SK-N-SH treated with all-trans-retinoic acid at 6 μM for 48 hours (cell line): ENCODE data around the gene FRMD8.
"Not testable (repeated sequence)": the region's sequence is repeated elsewhere in the genome, so short reads cannot be mapped to it uniquely, and the experiment has no call there.

Experiments
- ARNTL ChIP-seq: fragments of 450-650 bp; formaldehyde crosslinking; IDR thresholded peaks from 2 replicates; pipeline ENCODE4 v1.5.0; 2020; ENCODE audit warnings: low read depth, mild to moderate bottlenecking, moderate library complexity, borderline replicate concordance
- CSDC2 ChIP-seq: fragments of 250-450 bp; sonication (Bioruptor Pico); IDR thresholded peaks from 2 replicates; pipeline ENCODE4 v1.5.0; 2020; ENCODE audit warnings: mild to moderate bottlenecking, moderate library complexity
- ISL1 ChIP-seq: fragments of 250-450 bp; sonication (Bioruptor Pico); IDR thresholded peaks from 2 replicates; pipeline ENCODE4 v2.1.2; 2022; ENCODE audit warnings: mild to moderate bottlenecking, moderate library complexity
- OSR1 ChIP-seq: fragments of 250-450 bp; sonication (Bioruptor Pico); IDR thresholded peaks from 2 replicates; pipeline ENCODE4 v1.8.0; 2022; ENCODE audit warnings: moderate library complexity, mild to moderate bottlenecking, inconsistent platforms
- PATZ1 ChIP-seq: fragments of 250-450 bp; sonication (Bioruptor Pico); IDR thresholded peaks from 2 replicates; pipeline ENCODE4 v1.8.0; 2020; ENCODE audit warnings: mild to moderate bottlenecking, moderate library complexity, borderline replicate concordance
- SNAI2 ChIP-seq: fragments of 250-450 bp; sonication (Bioruptor Pico); IDR thresholded peaks from 2 replicates; pipeline ENCODE4 v1.5.0; 2020; ENCODE audit warnings: mild to moderate bottlenecking, moderate library complexity
- TCF4 ChIP-seq: fragments of 250-450 bp; sonication (Bioruptor Pico); IDR thresholded peaks from 2 replicates; pipeline ENCODE4 v1.8.0; 2021; ENCODE audit warnings: mild to moderate bottlenecking, moderate library complexity, borderline replicate concordance
- TOX ChIP-seq: fragments of 250-450 bp; sonication (Bioruptor Pico); IDR thresholded peaks from 2 replicates; pipeline ENCODE4 v1.8.0; 2021; ENCODE audit warnings: mild to moderate bottlenecking, moderate library complexity, borderline replicate concordance
- TSHZ2 ChIP-seq: fragments of 250-450 bp; sonication (Bioruptor Pico); IDR thresholded peaks from 2 replicates; pipeline ENCODE4 v1.5.0; 2020; ENCODE audit warnings: mild to moderate bottlenecking, moderate library complexity
- ZC3H10 ChIP-seq: fragments of 250-450 bp; sonication (Bioruptor Pico); IDR thresholded peaks from 2 replicates; pipeline ENCODE4 v1.5.1; 2021; ENCODE audit warnings: mild to moderate bottlenecking, moderate library complexity
- ZFP3 ChIP-seq: fragments of 250-450 bp; sonication (Bioruptor Pico); IDR thresholded peaks from 2 replicates; pipeline ENCODE4 v1.5.0; 2020; ENCODE audit warnings: mild to moderate bottlenecking, moderate library complexity
- ZFP30 ChIP-seq: fragments of 450-650 bp; formaldehyde crosslinking; IDR thresholded peaks from 2 replicates; pipeline ENCODE4 v1.5.0; 2022; ENCODE audit warnings: mild to moderate bottlenecking, moderate library complexity
- ZNF70 ChIP-seq: fragments of 450-650 bp; formaldehyde crosslinking; IDR thresholded peaks from 2 replicates; pipeline ENCODE4 v1.5.0; 2020; ENCODE audit warnings: mild to moderate bottlenecking, moderate library complexity
- ZNF8 ChIP-seq: fragments of 450-650 bp; formaldehyde crosslinking; IDR thresholded peaks from 2 replicates; pipeline ENCODE4 v1.5.0; 2020; ENCODE audit warnings: mild to moderate bottlenecking, moderate library complexity

- not testable (repeated sequence) for TF ChIP-seq ZFP3 (CRISPR knock-in tag); ISL1; TCF4 (CRISPR knock-in tag); ZNF70 (CRISPR knock-in tag); ZFP30; PATZ1; TOX (CRISPR knock-in tag); CSDC2 (CRISPR knock-in tag); TSHZ2 (CRISPR knock-in tag); ZC3H10 (CRISPR knock-in tag); ZNF8 (CRISPR knock-in tag); OSR1; ARNTL (CRISPR knock-in tag); SNAI2
Observed at GRCh38 chr11:65413077-65413664, 26.7 kb downstream of the FRMD8 start.
